RKO (cell line): ENCODE results near the gene SH3RF3.

Source experiments
- DNase-seq: peaks from one replicate; pipeline ENCODE4 v3.0.0-alpha.2; 2016; ENCODE audit warnings: low spot score

The SH3RF3 gene

DNA sequence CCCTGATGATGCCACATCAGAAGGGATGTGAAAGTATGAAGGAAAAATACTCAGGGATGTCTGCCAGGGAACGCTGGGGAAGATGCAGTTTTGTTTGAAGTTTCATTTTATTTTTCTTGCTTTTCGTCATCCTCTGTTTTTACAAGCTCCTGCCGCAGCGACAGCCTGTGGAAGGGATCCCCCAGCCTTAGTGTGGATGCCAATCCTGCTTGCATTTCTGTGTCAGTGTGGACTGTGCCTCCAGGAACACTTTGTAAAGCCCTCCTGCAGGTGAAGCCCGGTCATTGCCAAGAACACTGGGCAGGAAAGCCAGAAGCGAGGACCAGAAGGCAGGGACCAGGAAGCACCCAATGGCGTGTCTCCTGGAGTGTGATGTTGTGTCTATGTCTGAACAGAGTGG lies 250.5 kb downstream of the SH3RF3 start:
- no peak for DNase-seq

GRCh38 chr2:109380502-109381326 lies 251.7 kb downstream of the SH3RF3 start:
- DNase-seq: no peak

DNA sequence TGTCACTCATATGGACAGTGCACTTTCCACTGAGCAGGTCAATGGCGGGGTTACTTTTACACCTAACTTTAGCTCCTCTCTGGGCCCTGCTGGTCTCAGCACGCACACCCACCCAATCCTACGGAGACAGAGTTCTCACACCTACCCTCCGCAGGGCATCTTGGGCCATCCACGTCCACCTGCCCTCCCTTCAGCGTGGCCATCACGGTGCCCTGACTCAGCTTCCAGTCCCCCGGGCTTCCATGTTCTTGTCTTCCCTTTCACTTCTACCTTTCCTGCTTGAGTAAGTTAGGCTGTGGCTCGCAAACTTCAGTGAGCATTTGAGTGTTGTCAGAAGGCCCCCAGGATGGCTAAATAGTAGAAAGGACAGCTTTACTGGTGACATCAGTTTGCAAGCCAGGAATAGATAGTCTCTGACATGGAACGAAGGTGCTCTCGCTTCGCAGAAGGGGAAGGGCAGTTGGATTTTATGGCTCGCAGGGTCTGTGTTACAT lies 252.4 kb downstream of the SH3RF3 start:
- no peak for DNase-seq

GRCh38 chr2:109382226-109382895 lies 253.4 kb downstream of the SH3RF3 start:
- DNase-seq: no peak

GRCh38 chr2:109382951-109383350 lies 253.9 kb downstream of the SH3RF3 start:
- DNase-seq: no peak

DNA sequence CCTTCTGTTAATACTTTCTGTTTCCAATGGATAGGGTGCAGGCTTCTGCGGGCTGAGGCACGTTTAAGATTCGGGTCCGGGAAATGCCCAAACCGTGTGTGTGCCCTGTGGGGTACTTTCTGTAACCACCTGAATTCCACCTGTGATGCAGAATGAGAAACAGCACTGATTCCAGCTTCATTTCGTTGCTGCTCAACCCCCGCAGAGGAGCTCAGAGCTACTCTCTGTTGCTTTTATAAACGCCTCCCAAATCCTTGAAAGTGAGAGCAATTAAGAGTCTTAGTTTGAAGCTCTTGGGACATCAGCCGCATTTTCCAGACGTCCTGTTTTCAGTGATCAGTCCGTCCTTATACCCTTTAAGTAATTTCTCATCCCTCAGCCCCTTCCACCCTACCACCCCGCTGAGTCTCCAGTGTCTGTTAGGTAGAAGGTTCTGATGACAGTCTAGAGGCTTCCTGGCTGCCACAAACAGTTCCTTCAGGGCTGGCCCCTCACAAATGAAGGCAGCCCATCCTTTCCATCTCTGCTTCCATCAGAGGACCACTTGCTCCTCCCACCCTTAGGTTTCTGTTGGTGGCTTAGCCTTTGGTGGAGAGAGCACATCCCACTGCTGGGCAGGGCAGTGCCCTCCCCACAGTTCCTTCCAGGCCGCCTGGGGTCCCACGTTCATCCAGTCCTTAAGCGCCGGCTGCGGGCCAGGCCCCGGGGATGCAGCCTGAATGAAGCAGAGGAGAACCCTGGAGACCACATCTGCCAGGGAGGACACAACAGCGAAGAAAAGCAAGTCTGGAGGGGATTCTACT lies 254.7 kb downstream of the SH3RF3 start:
- DNase-seq: no peak

- DNase-seq: no peak
These were observed 255.6 kb downstream of the SH3RF3 start for GRCh38 chr2:109384308-109385271.

DNA sequence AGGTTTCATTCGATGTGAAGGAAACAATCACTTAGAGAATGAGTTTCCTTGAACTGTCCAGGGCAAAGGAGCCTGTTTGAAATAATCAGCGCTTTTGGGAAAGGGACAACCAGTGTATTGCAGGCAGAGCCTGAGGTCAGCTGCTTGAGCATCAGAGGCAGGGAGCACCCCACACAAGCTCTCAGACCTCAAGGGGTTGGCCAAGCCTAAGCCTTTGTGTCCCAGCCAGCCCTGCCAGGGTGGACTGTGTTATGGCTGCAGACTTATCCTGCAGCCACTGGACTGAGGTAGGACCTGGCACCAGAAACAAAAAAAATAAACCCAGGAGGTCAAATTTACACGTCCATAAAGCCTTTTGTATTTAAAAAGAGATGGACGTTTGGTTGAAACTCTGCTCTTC lies 256.5 kb downstream of the SH3RF3 start:
- DNase-seq: no peak

- no peak for DNase-seq
These were observed 257.1 kb downstream of the SH3RF3 start for GRCh38 chr2:109386004-109386695.

DNA sequence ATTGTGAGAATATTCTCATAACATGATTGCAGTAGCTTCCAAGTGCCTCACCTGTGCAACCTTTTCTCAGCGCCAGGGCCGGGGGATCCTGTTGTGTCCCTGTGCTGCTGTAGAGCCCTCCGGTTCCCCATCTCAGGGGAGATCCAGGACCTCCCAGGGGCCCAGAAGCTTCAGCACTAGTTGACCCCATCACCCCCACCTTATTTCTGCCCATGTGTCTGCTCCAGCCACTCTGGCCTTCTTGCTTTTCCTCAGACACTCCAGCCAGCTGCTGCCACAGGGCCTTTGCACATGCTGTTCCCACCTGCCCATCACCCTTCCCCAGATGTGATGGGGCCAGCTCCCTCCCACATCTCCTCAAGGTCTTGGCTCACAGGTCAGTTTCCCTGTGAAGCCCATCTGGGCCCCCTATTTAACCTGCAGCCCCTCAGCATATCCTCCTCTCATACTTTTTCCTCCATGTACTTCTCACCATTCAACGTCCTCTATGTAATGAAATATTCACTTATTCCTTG lies 258.3 kb downstream of the SH3RF3 start:
- no peak for DNase-seq

GRCh38 chr2:109387778-109388469 lies 258.9 kb downstream of the SH3RF3 start:
- DNase-seq: no peak

- no peak for DNase-seq
These were observed 262.2 kb downstream of the SH3RF3 start for GRCh38 chr2:109391243-109391642.

- no peak for DNase-seq
These were observed 263.1 kb downstream of the SH3RF3 start for GRCh38 chr2:109392140-109392539.

DNA sequence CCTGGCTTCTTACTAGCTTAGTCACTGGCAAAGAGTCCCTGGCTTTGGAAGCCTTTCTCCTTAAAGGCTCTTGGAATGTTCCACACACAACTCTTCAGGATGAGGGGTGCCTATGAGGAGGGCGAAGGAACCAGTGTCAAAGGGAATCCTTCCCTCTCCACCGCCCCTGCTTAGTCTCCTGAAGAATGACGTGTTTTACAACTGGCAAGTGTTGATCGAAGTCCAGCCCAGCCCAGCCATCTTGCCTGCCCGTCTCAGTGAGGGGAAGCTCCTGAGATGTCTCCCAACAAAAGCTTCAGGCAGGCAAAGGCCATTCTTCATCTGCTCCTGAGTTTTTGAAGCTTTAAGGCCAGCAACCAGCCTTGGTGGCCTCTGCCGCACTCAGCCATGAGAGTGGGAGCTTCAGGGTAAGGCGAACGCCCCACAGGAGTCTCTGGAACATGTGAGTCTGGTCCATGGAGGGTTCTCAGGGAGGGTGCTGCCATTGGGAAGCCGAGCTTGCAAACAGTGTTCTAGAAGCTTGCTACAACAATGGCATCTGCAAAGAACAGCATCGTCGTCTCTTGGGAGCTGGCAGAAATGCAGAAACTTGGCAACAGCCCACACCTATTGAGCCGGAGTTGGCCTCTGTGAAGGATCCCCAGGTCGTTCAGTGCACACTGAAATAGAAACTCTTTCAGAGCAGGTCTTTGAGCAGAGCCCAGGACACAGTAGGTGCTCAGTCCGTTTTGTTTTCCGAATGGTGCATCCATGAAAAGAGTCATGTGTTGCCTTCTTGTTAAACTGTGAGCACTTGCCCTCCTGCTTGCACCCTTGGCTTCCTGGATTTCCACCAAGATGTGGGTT lies 264.0 kb downstream of the SH3RF3 start:
- DNase-seq: no peak

DNA sequence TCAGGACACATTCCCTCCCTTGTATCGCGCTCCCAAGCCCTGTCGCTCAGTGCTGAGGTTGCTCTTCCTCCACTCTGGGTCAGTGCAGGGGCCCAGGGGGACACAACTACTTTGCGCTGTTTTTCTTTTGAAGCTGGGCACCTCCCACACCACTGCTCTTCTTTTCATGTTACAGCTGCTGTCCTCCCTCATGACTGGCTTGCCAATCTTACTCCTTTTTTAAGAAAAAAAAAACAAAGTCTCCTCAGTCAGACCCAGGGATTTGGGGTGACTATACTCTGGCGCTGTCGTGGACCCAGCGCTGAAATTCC lies 264.6 kb downstream of the SH3RF3 start:
- DNase-seq: no peak

DNA sequence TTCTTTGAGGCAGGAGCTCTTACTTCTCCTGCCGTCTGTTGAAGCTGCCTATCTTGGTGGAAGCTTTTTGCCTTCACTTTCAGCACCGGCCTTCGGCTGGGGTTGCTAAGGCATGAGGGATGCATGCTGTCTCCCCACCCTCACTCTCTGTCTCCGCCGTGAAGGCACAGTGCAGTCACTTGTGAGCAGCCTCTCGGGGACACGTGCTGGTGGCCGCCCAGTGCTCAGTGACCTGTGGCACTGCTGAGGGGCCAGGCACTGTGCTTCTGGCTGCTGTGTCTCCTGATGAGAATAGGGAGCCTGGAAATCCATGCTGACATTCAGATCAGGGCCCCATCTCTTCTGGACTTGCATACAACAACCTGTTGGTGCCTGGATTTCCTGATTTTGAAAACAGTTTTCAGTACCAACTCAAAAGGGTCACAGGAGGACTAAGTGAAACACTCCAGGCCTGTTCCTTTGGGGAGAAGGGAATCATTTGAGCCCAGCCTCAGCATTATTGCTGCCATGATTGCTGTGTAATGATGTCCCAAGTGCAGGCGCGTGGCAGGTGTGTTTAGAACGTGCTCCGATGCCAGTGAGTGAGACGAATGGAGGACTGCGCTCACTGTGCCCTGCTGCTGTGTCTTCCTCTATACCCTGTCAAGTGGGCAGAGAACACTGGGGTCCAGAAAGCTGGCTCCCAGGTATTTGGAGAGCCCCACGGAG lies 266.6 kb downstream of the SH3RF3 start:
- no peak for DNase-seq

DNA sequence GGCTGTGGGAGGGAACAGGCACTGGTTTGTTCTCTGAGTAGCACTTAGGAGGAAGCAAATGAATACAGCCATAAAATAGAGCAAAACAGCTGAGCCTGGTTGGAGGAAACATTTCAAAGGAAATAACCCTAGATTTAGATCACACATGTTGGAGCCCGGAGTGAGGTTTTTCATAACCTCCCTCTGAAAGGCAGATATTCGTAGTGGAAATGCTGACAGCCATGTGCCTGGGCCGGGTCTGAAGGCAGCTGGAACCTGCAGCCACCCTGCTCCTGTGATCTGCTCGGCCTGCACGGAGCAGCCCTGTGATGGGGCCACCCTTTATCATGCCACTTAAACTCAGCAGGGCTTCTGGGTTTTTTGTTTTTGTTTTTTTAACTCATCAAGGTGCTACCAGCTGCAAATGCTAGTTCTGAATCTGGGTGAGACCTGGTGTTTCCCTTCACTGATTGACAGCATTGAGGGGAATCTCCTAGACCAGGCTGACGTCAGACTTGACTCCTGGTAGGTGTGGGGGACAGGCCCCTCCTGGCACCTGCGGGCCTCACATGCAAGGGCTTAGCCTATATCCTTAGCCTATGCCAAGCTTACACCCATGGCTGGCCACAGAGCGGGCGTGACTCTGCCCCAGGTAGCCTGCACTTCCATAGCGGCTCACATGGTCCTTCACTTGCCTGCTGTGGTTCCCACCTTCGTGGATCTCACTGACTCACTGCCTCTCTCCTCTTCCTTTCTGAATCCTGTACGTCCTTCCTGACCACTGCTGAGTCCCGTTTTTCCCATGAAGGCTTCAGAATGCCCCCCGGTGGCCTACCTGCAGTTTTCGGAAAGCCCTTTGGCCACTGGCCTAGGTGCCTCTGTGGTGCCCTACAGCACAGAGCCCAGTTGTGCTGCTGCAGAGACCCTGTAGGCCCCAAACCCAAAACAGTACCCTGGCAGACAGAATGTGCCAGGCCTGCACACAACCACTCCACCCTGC lies 267.5 kb downstream of the SH3RF3 start:
- peak; percentile 15 for DNase-seq
